GM12865 (cell line): ENCODE measurements around the gene KRT28.

Experiments
- DNase-seq: peaks from one replicate; pipeline ENCODE4 v3.0.0; 2010; ENCODE audit warnings: low read depth
- H3K4me3 ChIP-seq: 2 replicates; pipeline ENCODE4 v1.5.1; 2011; ENCODE audit warnings: mild to moderate bottlenecking, low read depth, low read length, control low read depth
- CTCF ChIP-seq: IDR thresholded peaks from 2 replicates; pipeline ENCODE4 v1.5.1; 2011; ENCODE audit warnings: low read length, control low read depth, low read depth, inconsistent platforms; ENCODE audit not compliant: insufficient read depth; ENCODE audit errors: missing control alignments

Gene KRT28, protein sequence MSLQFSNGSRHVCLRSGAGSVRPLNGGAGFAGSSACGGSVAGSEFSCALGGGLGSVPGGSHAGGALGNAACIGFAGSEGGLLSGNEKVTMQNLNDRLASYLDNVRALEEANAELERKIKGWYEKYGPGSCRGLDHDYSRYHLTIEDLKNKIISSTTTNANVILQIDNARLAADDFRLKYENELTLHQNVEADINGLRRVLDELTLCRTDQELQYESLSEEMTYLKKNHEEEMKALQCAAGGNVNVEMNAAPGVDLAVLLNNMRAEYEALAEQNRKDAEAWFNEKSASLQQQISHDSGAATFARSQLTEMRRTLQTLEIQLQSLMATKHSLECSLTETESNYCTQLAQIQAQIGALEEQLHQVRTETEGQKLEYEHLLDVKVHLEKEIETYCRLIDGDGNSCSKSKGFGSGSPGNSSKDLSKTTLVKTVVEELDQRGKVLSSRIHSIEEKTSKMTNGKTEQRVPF

DNA sequence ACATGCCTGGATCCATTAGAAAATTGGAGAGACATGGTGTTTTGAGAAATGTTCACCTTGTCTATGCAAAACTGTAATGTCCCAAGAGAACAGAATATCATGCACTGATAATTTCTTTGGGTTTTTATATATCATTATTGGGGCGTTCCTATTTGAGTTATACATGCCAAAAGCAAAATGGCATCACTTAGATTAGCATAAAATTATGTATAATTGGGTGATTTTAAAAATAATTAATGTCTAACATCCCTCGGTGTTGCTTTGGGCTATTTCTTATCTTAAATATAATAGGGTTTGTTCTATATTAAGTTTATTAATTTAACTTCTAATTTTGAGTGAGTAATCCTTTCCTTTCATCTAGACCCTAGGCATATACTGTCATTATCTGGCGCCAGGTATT, at the start of gene KRT28:
TSS of gene KRT28 (minus strand) at position 101 of the 400 bp plus-strand sequence. CDS start at position 35, 66 bp downstream.
- DNase-seq: no peak
- TF ChIP-seq CTCF: no peak
- H3K4me3 ChIP-seq: no peak within 1 kb of the TSS

DNA sequence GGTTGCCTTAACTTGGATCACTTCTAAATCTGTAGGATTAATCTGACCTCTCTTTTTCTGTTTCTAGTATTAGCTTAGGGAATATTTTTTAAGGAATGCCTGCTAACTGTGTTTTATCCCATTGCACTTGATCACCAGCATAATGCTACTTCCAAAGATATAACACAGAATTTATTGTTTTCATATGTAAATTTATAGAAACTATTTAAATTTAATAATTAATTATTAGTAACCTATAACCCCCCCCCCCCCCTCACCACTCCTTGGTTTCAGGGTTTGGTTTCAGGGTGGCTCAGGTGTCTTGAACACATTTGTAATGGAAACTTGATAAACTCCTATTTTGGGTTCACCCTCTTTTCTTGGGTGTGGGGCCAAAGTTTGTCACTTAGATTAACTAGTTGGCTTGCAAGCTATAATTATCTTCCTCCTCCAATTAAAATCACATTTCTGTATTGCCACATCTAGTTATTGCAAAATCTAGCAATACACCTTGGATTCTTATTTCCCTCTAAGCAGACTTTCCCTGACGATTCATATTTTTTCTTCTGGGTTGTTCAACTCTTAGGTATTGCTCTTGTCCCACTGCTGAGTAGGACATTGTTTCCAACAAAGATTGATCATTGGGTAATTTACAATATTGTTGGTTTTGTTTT, 49.0 kb upstream of the KRT28 start:
- DNase-seq: no peak
- no peak for TF ChIP-seq CTCF
- H3K4me3 ChIP-seq: no peak overlapping the region

DNA sequence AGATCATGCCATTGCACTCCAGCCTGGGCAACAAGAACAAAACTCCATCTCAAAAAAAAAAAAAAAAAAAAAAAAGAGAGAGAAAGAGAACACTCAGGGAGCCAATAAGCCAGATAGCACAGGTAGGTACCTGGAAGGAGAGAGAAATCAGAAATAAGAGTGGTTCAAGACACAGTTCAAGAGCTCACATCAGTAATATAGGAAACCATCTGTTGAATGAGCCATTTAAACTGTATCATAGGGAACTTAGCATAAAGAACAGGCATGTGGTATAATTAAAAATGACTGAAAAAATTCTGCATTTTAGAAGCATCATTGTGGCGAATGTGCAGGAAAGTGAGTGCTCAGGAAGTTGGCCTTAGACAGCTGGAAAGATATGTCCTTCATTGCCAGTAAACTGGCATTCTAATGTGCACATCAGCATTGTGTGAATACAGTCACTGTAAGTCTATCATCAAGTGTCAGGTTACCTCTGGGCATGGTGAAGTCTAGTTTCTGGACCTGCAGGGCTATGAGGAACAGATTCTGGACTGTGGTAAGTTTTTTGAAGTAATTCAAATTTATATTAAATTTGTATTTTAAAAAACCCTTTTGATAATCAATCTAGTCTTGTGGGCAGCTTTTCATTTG, 46.9 kb upstream of the KRT28 start:
- no peak for TF ChIP-seq CTCF
- no peak for DNase-seq
- no peak overlapping the region for H3K4me3 ChIP-seq

- no peak overlapping the region for H3K4me3 ChIP-seq
- DNase-seq: no peak
- TF ChIP-seq CTCF: no peak
Measured at GRCh38 chr17:40844671-40845107, 44.9 kb upstream of the KRT28 start.

GRCh38 chr17:40843242-40843641, 43.5 kb upstream of the KRT28 start:
- no peak for TF ChIP-seq CTCF
- DNase-seq: no peak
- H3K4me3 ChIP-seq: no peak overlapping the region

GRCh38 chr17:40841246-40841645, 41.5 kb upstream of the KRT28 start:
- no peak for DNase-seq
- H3K4me3 ChIP-seq: no peak overlapping the region
- TF ChIP-seq CTCF: no peak
